Colonic mucosa (tissue), 4 donors: ENCODE data around the gene DAB1. TPM values are rescaled to one million over a fixed set of nuclear protein-coding genes. Genes with fewer than 3 reads are reported as not detected.

Experiments used
- DNase-seq: peaks from one replicate; pipeline ENCODE4 v3.0.0-alpha.2; 2020
- H3K27ac ChIP-seq: fragments of 200-600 bp; one replicate; pipeline ENCODE4 v1.8.0; 2021
- H3K27me3 ChIP-seq: fragments of 200-600 bp; one replicate; pipeline ENCODE4 v1.8.0; 2021
- H3K36me3 ChIP-seq: fragments of 200-600 bp; one replicate; pipeline ENCODE4 v1.8.0; 2021
- H3K4me1 ChIP-seq: fragments of 200-600 bp; one replicate; pipeline ENCODE4 v1.8.0; 2021; ENCODE audit warnings: mild to moderate bottlenecking
- H3K4me3 ChIP-seq: fragments of 200-600 bp; one replicate; pipeline ENCODE4 v1.8.0; 2021
- H3K9ac ChIP-seq, 2 donors: one replicate each; pipeline ENCODE4 v1.7.0; 2013; ENCODE audit warnings: control low read depth in 2 of 2, low read depth in 2 of 2, low read length in 2 of 2
- H3K9me3 ChIP-seq: fragments of 200-600 bp; one replicate; pipeline ENCODE4 v1.8.0; 2021
- CTCF ChIP-seq: fragments of 200-600 bp; IDR thresholded peaks from one replicate; pipeline ENCODE4 v1.8.0; 2022; ENCODE audit warnings: antibody characterized with exemption, mild to moderate bottlenecking
- intact Hi-C: fragments of 100-400 bp; cut with DNase I; formaldehyde crosslinking; loops from one replicate; pipeline ENCODE4 v1.14.1; 2022
- total RNA-seq, 2 donors: library from RNA; stranded (reverse); fragmentation: NEBNext Ultra II Directional in 1 of 2; extraction: Animal tissue kit (Norgen Biotek cat#: 25700) in 1 of 2; gene quantifications; one replicate each; pipeline ENCODE4 v1.2.1, GENCODE V29; 2021
- donor health status: healthy.
- donor health status: DM: no; HTN: no; CAD: no.
- donor health status: DM: no; HTN: no; CAD: no.

The DAB1 gene
- total RNA-seq, 2 donors from 2014 or later, result 0.42 TPM; not detected in 1

- Histone ChIP-seq H3K4me1 (no peaks in the 10 kb centered on the region), H3K36me3 (no peaks in the 10 kb centered on the region), H3K4me3 (no peak overlapping the region), H3K9me3 (no peaks in the 10 kb centered on the region), H3K27me3 (no peaks in the 10 kb centered on the region), H3K9ac (no peak overlapping the region), H3K27ac (no peak overlapping the region)
- DNase-seq, result no peak
- TF ChIP-seq CTCF, result no peak
- intact Hi-C loops, result no loop called here
Observed at GRCh38 chr1:57210881-57211280, 213.0 kb downstream of the DAB1 start.

GRCh38 chr1:57209495-57209894, 214.4 kb downstream of the DAB1 start:
- intact Hi-C loops, result no loop called here
- Histone ChIP-seq H3K27me3 (no peaks in the 10 kb centered on the region), H3K4me1 (no peaks in the 10 kb centered on the region), H3K9me3 (no peaks in the 10 kb centered on the region), H3K36me3 (no peaks in the 10 kb centered on the region), H3K27ac (no peak overlapping the region), H3K4me3 (no peak overlapping the region), H3K9ac (no peak overlapping the region)
- TF ChIP-seq CTCF, result no peak
- DNase-seq, result no peak

GRCh38 chr1:57208741-57209302, 215.0 kb downstream of the DAB1 start:
- H3K27me3 ChIP-seq, result no peaks in the 10 kb centered on the region
- intact Hi-C loops, result no loop called here
- H3K4me1 ChIP-seq, result no peaks in the 10 kb centered on the region
- no peaks in the 10 kb centered on the region for H3K9me3 ChIP-seq
- DNase-seq, result no peak
- no peak overlapping the region for H3K4me3 ChIP-seq
- H3K27ac ChIP-seq, result no peak overlapping the region
- no peak for TF ChIP-seq CTCF
- no peak overlapping the region for H3K9ac ChIP-seq
- no peaks in the 10 kb centered on the region for H3K36me3 ChIP-seq

- no peaks in the 10 kb centered on the region for H3K4me1 ChIP-seq
- H3K9me3 ChIP-seq, result no peaks in the 10 kb centered on the region
- TF ChIP-seq CTCF, result no peak
- no peaks in the 10 kb centered on the region for H3K27me3 ChIP-seq
- no peak for DNase-seq
- H3K36me3 ChIP-seq, result no peaks in the 10 kb centered on the region
- no peak overlapping the region for H3K27ac ChIP-seq
- no peak overlapping the region for H3K4me3 ChIP-seq
- intact Hi-C loops, result no loop called here
- no peak overlapping the region for H3K9ac ChIP-seq
Observed at GRCh38 chr1:57206038-57206437, 217.8 kb downstream of the DAB1 start.

GRCh38 chr1:57204942-57205787, 218.7 kb downstream of the DAB1 start:
- Histone ChIP-seq H3K4me3 (no peak overlapping the region), H3K9ac (no peak overlapping the region), H3K27ac (no peak overlapping the region), H3K36me3 (no peaks in the 10 kb centered on the region), H3K27me3 (no peaks in the 10 kb centered on the region), H3K4me1 (no peaks in the 10 kb centered on the region), H3K9me3 (no peaks in the 10 kb centered on the region)
- no peak for TF ChIP-seq CTCF
- intact Hi-C loops, result no loop called here
- DNase-seq, result no peak
